ENCODE results near the gene STYXL2.

Gene STYXL2

DNA sequence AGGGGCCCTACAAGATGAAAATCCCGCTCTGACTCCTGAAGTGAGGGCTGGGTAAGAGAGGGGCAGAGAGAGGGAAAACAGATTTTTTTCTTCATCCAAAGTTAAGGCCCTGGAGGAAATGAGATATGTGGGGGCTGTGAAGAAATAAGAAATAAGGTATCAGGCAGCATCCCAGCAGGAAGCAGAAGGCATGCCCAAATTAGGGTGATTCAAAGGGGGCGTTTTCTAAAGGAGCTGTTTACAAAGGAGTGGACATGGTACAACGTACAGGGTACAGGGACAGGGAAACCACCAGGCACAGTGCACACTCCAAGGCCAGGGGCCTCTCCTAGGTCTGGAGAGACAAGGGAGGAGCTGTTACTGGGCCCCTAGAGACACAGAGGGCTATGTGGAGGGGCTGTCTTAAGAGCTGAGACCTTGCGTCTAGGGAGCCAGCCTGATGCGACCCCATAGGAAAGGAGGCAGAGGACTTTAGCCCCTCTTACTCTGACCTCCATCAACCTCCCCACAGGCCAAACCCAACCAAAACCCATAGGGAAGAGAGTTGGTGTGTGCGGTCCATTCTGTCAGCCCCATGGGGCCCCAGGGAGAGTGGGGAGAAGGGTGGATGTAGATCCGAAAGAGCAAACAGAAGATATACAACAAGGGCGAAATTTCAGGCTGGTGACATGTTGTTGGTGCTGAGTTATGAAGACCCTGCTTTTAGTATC lies 38.6 kb downstream of the STYXL2 start:
- DNase-seq (ENCODE audit: low read depth in 3 of 3, low spot score in 1 of 3), result no peak

DNA sequence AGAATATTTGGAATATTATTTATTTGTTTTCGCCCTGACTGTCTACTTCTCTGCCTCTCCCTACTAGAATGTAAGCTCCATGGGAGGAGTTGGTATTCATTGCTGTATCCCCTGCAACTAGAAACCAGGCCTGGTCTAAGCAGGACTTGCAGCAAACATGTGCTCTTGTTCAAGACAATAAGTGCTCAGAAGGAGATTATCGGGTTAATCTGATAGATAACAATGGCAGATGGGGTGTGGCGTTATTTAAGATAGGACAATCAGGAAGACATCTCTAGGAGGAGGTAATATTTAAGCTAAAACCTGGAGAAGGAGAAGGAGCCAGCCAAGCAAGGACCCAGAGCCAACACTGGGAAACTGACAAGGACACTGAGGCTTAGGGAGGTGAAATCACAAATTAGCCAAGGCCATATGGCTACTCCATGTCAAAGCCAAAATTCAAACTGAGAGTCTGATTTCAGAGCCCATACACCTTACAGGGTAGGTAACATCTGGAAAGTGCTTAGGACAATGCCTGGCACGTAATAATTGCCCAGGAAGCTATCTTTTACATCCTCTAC lies 41.5 kb downstream of the STYXL2 start:
- DNase-seq (ENCODE audit: low read depth in 3 of 3, low spot score in 1 of 3), result no peak

DNA sequence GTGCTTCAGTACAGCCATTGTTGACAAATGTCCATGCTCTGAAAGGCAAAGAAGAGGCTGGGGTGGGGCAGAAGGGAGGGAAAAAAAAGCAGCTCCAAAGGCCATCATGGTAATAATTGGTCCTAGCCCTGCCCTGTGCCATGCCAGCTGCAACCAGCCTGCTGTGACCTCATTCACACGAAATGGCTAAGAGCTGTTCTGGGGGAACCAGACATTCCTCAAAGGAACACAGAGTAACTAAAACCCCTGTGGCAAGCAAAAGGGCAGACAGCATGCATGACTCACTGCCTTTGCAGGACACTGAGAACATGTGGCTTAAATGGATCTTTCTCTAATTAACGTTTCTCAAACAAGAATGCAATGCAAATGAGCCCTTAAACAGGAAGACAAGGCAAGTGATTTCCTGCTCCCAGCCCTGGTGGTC lies 42.3 kb downstream of the STYXL2 start:
- no peak for DNase-seq (ENCODE audit: low read depth in 3 of 3, low spot score in 1 of 3)

DNA sequence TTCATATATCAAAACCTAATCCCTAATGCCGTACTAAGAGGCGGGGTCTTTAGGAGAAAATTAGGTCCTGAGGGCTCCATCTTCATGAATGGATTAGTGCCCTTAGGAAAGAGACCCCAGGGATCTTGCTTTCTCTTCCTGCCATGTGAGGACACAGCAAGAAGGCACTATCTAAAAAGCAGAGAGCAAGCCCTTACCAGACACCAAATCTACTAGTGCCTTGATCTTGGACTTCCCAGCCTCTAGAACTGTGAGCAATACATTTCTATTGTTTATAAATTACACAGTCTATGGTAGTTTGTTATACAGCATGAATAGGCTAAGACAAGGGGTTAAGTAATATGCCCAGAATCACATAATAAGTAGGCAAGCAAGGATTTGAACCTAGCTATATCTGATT lies 42.9 kb downstream of the STYXL2 start:
- DNase-seq (ENCODE audit: low read depth in 3 of 3, low spot score in 1 of 3), result no peak

DNA sequence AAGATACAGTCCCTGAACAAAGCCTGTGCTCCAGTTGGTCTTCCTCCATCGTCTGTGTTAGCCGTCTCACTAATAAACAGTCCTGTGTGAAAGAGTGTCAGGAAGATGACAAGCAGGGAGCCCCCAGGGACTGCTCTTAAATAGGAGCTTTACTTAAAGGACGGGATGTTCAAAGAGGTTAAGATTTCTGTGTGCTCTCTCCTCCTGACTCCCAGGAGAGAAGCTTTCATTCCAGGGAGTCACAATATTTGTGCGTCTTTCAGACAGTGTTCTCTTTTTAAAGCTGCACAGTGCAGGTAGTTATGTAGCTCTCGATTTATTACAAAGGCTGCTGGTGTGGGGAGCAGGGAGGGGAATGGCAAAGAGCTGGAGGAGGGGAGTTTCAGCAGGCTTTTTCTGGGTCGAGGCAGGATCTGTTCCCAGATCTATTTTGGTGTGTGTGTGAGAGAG lies 43.5 kb downstream of the STYXL2 start:
- DNase-seq (ENCODE audit: low read depth in 3 of 3, low spot score in 1 of 3), result no peak

DNA sequence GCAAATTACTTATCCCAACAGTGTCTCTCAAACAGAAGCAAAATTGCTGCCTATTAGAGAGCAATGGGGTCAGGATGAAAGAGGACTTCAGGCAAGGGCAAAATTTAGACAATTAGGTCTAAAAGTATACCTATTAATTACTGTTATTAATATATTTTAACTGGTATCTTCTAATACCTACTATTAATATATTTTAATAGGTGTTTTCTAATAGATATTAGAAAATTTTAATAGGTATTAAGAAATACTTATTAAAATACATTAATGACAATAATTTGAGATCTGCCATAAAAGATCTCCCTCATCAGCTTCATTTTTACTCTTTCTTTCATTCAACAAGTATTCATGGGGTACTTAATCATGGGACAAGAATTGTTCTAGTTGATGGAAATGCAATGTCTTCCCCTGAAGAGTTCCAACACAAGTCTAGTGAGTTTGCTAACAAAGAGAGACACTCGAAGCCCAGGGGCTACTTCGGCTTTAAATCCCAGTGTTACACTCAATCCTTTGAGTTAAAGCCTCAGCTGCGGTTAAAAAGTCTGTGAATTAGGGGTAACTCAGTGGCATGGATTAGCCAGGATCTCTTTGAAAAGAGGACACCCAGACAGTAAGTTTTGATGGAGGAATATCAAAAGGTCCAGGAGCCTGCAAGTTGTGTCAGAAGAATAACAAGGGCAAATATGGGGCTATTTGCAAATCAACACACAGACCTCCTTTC lies 44.1 kb downstream of the STYXL2 start:
- DNase-seq (ENCODE audit: low read depth in 3 of 3, low spot score in 1 of 3), result no peak

DNA sequence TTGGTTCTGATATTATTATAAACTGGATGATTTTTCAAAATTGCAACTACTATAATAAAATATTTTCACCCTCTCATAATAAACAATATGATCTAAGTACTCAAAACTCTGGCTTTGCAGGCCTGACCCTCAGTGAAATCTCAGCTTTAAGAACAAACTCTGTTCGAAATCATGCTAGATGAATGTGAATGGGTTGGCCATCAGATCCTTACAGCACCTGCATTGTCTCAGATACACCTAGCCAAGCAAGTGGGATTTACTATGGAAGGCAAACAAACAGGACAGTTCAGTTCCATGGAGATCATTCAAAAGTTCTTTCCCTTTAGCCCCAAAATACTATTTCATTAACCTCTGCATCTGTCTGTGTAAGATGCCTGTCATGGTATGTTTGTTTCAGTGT lies 44.8 kb downstream of the STYXL2 start:
- DNase-seq (ENCODE audit: low read depth in 3 of 3, low spot score in 1 of 3), result no peak

DNA sequence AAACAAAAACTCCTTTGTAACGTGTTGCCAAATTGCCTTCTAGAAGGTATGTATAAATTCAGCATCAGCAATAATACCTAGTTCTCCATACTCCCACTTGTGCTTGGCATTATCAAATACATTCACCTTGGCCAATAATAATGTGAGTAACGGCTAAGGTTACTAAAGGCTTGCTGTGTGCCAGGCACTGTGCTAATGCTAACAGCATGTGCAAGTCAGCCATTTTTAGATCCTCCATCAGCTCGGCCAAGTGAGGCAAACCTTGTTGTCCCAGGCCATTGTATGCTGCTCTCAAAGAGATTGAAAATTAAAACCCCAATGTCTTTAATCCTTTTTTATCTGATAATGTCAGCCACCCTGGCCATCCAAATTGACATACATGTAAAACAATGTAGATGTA lies 48.1 kb downstream of the STYXL2 start:
- no peak for DNase-seq (ENCODE audit: low read depth in 3 of 3, low spot score in 1 of 3)

All from stimulated activated CD4-positive, alpha-beta T cell treated with anti-CD3 and anti-CD28 coated beads, TNF-alpha, amount 100 ng/mL, for 1 hour (primary cell).